Erythroblast (primary cell): Measurements from ENCODE around the gene CPLX1.

Experiments
- GATA1 ChIP-seq: IDR thresholded peaks from 2 replicates; pipeline ENCODE4 v1.6.1; 2011; ENCODE audit warnings: low read depth, mild to moderate bottlenecking, control low read depth, low read length, moderate library complexity
- POLR2A ChIP-seq: IDR thresholded peaks from 2 replicates; pipeline ENCODE4 v1.6.1; 2011; ENCODE audit warnings: mild to moderate bottlenecking, low read length

GRCh38 chr4:874056-874455, 48.1 kb upstream of the CPLX1 start:
- no peak for TF ChIP-seq POLR2A
- TF ChIP-seq GATA1: no peak
